Activated CD8-positive, alpha-beta memory T cell treated with anti-CD3 and anti-CD28 coated beads for 1 hour (primary cell): ENCODE results near the gene ICA1.

ENCODE experiments used
- DNase-seq, 2 donors: peaks; one replicate each; pipeline ENCODE4 v3.0.0-alpha.2; 2020; ENCODE audit warnings: low read depth in 1 of 2; ENCODE audit errors: extremely low read depth in 1 of 2

The ICA1 gene

GRCh38 chr7:8204339-8205030 is 57.5 kb downstream of the ICA1 start:
- DNase-seq: no peak

- no peak for DNase-seq
Observed at GRCh38 chr7:8201846-8202441, 60.0 kb downstream of the ICA1 start.

GRCh38 chr7:8200717-8201116 is 61.2 kb downstream of the ICA1 start:
- DNase-seq: no peak

- no peak for DNase-seq
Observed at GRCh38 chr7:8200316-8200715, 61.7 kb downstream of the ICA1 start.

- DNase-seq: no peak
Observed at GRCh38 chr7:8197994-8198698, 63.8 kb downstream of the ICA1 start.

GRCh38 chr7:8192897-8193296 is 69.1 kb downstream of the ICA1 start:
- DNase-seq: no peak

GRCh38 chr7:8190119-8190895 is 71.7 kb downstream of the ICA1 start:
- DNase-seq: peak; percentile 31 to 35

GRCh38 chr7:8189625-8190024 is 72.3 kb downstream of the ICA1 start:
- no peak for DNase-seq

GRCh38 chr7:8185926-8186683 is 75.9 kb downstream of the ICA1 start:
- no peak for DNase-seq

- DNase-seq: no peak
Observed at GRCh38 chr7:8184221-8184620, 77.7 kb downstream of the ICA1 start.

- no peak for DNase-seq
Observed at GRCh38 chr7:8179486-8179885, 82.5 kb downstream of the ICA1 start.

- no peak for DNase-seq
Observed at GRCh38 chr7:8178353-8178752, 83.6 kb downstream of the ICA1 start.

GRCh38 chr7:8177109-8177933 is 84.6 kb downstream of the ICA1 start:
- no peak for DNase-seq

GRCh38 chr7:8176370-8177081 is 85.4 kb downstream of the ICA1 start:
- DNase-seq: peak in 1 of 2 donors; percentile 38

- no peak for DNase-seq
Observed at GRCh38 chr7:8175929-8176369, 86.0 kb downstream of the ICA1 start.

- DNase-seq: no peak
Observed at GRCh38 chr7:8172372-8173354, 89.3 kb downstream of the ICA1 start.

GRCh38 chr7:8169171-8169570 is 92.8 kb downstream of the ICA1 start:
- no peak for DNase-seq

GRCh38 chr7:8168336-8168735 is 93.6 kb downstream of the ICA1 start:
- DNase-seq: no peak
